GM12878 (cell line): ENCODE measurements around the gene C5orf52.

Source experiments
- BCLAF1 ChIP-seq: fragments of 450-650 bp; IDR thresholded peaks from 2 replicates; pipeline ENCODE4 v1.6.1; 2017; ENCODE audit warnings: antibody characterized with exemption, mild to moderate bottlenecking, moderate library complexity
- BHLHE40 ChIP-seq, 2 experiments: fragments of 450-650 bp in 1 of 2; IDR thresholded peaks; 2 replicates each; pipeline ENCODE4 v1.6.1; 2011 to 2017; ENCODE audit warnings: low read depth in 2 of 2, borderline replicate concordance in 1 of 2, improper control_type of control experiment in 1 of 2, low read length in 1 of 2, mild to moderate bottlenecking in 1 of 2
- CTCF ChIP-seq, 3 experiments: IDR thresholded peaks in 2 of 3; conservative IDR thresholded peaks in 1 of 3; 2 replicates each; pipeline ENCODE4 v1.5.1; 2011; ENCODE audit warnings: low read depth in 3 of 3, low read length in 3 of 3, mild to moderate bottlenecking in 3 of 3, control low read depth in 2 of 3, moderate library complexity in 2 of 3, inconsistent platforms in 1 of 3, mixed read lengths in 1 of 3; ENCODE audit not compliant: control insufficient read depth in 2 of 3, insufficient read depth in 1 of 3; ENCODE audit errors: extremely low read depth in 1 of 3
- ELK1 ChIP-seq: IDR thresholded peaks from 2 replicates; pipeline ENCODE4 v1.6.1; 2012; ENCODE audit warnings: low read depth, low read length, improper control_type of control experiment
- LARP7 ChIP-seq: fragments of 450-650 bp; IDR thresholded peaks from 2 replicates; pipeline ENCODE4 v1.6.1; 2017; ENCODE audit warnings: mild to moderate bottlenecking
- POU2F2 ChIP-seq: IDR thresholded peaks from 3 replicates; pipeline ENCODE4 v1.6.1; 2011; ENCODE audit warnings: low read depth, mild to moderate bottlenecking, low read length, borderline replicate concordance
- ZBTB4 ChIP-seq: fragments of 450-650 bp; formaldehyde crosslinking; IDR thresholded peaks from 2 replicates; pipeline ENCODE4 v1.4.0; 2022; ENCODE audit warnings: mild to moderate bottlenecking, moderate library complexity
- TF ChIP-seq, protein P1 (sequence below): IDR thresholded peaks from 2 replicates; pipeline ENCODE4 v1.6.1; 2011; ENCODE audit warnings: low read depth, mild to moderate bottlenecking, low read length, moderate library complexity, borderline replicate concordance; ENCODE audit errors: extremely low read depth
- TF ChIP-seq, protein P2 (sequence below): IDR thresholded peaks from 2 replicates; pipeline ENCODE4 v1.6.1; 2012; ENCODE audit warnings: low read depth, low read length, improper control_type of control experiment

GRCh38 chr5:157652377-157652692 lies 19.0 kb upstream of the C5orf52 start, which contains the start of gene SOX30:
- no peak for TF ChIP-seq BCLAF1
- no peak for TF ChIP-seq CTCF (IDR thresholded peaks at IDR 0.05 in 2 of 3, conservative IDR thresholded peaks at IDR 0.05 in 1 of 3; ENCODE audit: control insufficient read depth in 2 of 3, extremely low read depth in 1 of 3, insufficient read depth in 1 of 3, low read depth in 3 of 3, low read length in 3 of 3)
- TF ChIP-seq BHLHE40 (IDR thresholded peaks at IDR 0.05; ENCODE audit: borderline replicate concordance in 1 of 2, low read depth in 2 of 2, low read length in 1 of 2), result no peak
- TF ChIP-seq, protein P1, sequence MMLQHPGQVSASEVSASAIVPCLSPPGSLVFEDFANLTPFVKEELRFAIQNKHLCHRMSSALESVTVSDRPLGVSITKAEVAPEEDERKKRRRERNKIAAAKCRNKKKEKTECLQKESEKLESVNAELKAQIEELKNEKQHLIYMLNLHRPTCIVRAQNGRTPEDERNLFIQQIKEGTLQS, result no peak
- no peak for TF ChIP-seq ELK1
- TF ChIP-seq, protein P2, sequence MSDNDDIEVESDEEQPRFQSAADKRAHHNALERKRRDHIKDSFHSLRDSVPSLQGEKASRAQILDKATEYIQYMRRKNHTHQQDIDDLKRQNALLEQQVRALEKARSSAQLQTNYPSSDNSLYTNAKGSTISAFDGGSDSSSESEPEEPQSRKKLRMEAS, result no peak
- TF ChIP-seq LARP7, result no peak
- no peak for TF ChIP-seq POU2F2
- no peak for TF ChIP-seq ZBTB4 (CRISPR knock-in tag)
